GM23338 (cell line): ENCODE results near the gene EFR3B.

Experiments
- CREB1 ChIP-seq: fragments of 250-450 bp; sonication (Bioruptor Pico); IDR thresholded peaks from 2 replicates; pipeline ENCODE4 v1.5.0; 2020; ENCODE audit warnings: low read depth, mild to moderate bottlenecking, moderate library complexity
- EZH2 ChIP-seq: fragments of 200-600 bp; sonication (generic); IDR thresholded peaks from one replicate; pipeline ENCODE4 v1.8.0; 2017; ENCODE audit warnings: antibody characterized with exemption, mild to moderate bottlenecking, low read depth; ENCODE audit not compliant: unreplicated experiment
- EZH2phosphoT487 ChIP-seq: fragments of 200-600 bp; sonication (generic); IDR thresholded peaks from one replicate; pipeline ENCODE4 v1.8.1; 2018; ENCODE audit warnings: antibody characterized with exemption; ENCODE audit not compliant: unreplicated experiment
- JUNB ChIP-seq: IDR thresholded peaks from one replicate; pipeline ENCODE4 v1.6.1; 2016; ENCODE audit warnings: antibody characterized with exemption; ENCODE audit not compliant: unreplicated experiment
- POLR2AphosphoS5 ChIP-seq: IDR thresholded peaks from 2 replicates; pipeline ENCODE4 v1.6.1; 2016; ENCODE audit warnings: antibody characterized with exemption, low read depth
- STAT1 ChIP-seq: IDR thresholded peaks from one replicate; pipeline ENCODE4 v1.6.1; 2016; ENCODE audit warnings: antibody characterized with exemption; ENCODE audit not compliant: unreplicated experiment
- TF ChIP-seq, protein P1 (sequence below), 2 experiments: fragments of 200-600 bp in 1 of 2; sonication (generic) in 1 of 2; conservative IDR thresholded peaks; 2 replicates each; pipeline versions ENCODE4 v1.5.1 to v1.6.1; 2016 to 2017; ENCODE audit warnings: antibody characterized with exemption in 2 of 2, low read depth in 2 of 2, mild to moderate bottlenecking in 2 of 2, moderate library complexity in 1 of 2
- TF ChIP-seq, protein P2 (sequence below): IDR thresholded peaks from one replicate; pipeline ENCODE4 v1.6.1; 2018; ENCODE audit warnings: antibody characterized with exemption; ENCODE audit not compliant: unreplicated experiment
- TF ChIP-seq, protein P3 (sequence below): IDR thresholded peaks from 2 replicates; pipeline ENCODE4 v1.6.1; 2016; ENCODE audit warnings: antibody characterized with exemption

GRCh38 chr2:25054720-25055119, 12.8 kb downstream of the EFR3B start:
- TF ChIP-seq EZH2phosphoT487, result no peak
- TF ChIP-seq EZH2, result no peak
- TF ChIP-seq, protein P1, sequence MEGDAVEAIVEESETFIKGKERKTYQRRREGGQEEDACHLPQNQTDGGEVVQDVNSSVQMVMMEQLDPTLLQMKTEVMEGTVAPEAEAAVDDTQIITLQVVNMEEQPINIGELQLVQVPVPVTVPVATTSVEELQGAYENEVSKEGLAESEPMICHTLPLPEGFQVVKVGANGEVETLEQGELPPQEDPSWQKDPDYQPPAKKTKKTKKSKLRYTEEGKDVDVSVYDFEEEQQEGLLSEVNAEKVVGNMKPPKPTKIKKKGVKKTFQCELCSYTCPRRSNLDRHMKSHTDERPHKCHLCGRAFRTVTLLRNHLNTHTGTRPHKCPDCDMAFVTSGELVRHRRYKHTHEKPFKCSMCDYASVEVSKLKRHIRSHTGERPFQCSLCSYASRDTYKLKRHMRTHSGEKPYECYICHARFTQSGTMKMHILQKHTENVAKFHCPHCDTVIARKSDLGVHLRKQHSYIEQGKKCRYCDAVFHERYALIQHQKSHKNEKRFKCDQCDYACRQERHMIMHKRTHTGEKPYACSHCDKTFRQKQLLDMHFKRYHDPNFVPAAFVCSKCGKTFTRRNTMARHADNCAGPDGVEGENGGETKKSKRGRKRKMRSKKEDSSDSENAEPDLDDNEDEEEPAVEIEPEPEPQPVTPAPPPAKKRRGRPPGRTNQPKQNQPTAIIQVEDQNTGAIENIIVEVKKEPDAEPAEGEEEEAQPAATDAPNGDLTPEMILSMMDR (conservative IDR thresholded peaks at IDR 0.05; ENCODE audit: low read depth in 2 of 2), result peak in 1 of 2 experiments; percentile 18; a peak in 1 of 4 replicates
- no peak for TF ChIP-seq POLR2AphosphoS5
- TF ChIP-seq CREB1, result no peak
- TF ChIP-seq, protein P2, sequence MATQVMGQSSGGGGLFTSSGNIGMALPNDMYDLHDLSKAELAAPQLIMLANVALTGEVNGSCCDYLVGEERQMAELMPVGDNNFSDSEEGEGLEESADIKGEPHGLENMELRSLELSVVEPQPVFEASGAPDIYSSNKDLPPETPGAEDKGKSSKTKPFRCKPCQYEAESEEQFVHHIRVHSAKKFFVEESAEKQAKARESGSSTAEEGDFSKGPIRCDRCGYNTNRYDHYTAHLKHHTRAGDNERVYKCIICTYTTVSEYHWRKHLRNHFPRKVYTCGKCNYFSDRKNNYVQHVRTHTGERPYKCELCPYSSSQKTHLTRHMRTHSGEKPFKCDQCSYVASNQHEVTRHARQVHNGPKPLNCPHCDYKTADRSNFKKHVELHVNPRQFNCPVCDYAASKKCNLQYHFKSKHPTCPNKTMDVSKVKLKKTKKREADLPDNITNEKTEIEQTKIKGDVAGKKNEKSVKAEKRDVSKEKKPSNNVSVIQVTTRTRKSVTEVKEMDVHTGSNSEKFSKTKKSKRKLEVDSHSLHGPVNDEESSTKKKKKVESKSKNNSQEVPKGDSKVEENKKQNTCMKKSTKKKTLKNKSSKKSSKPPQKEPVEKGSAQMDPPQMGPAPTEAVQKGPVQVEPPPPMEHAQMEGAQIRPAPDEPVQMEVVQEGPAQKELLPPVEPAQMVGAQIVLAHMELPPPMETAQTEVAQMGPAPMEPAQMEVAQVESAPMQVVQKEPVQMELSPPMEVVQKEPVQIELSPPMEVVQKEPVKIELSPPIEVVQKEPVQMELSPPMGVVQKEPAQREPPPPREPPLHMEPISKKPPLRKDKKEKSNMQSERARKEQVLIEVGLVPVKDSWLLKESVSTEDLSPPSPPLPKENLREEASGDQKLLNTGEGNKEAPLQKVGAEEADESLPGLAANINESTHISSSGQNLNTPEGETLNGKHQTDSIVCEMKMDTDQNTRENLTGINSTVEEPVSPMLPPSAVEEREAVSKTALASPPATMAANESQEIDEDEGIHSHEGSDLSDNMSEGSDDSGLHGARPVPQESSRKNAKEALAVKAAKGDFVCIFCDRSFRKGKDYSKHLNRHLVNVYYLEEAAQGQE, result no peak
- TF ChIP-seq, protein P3, sequence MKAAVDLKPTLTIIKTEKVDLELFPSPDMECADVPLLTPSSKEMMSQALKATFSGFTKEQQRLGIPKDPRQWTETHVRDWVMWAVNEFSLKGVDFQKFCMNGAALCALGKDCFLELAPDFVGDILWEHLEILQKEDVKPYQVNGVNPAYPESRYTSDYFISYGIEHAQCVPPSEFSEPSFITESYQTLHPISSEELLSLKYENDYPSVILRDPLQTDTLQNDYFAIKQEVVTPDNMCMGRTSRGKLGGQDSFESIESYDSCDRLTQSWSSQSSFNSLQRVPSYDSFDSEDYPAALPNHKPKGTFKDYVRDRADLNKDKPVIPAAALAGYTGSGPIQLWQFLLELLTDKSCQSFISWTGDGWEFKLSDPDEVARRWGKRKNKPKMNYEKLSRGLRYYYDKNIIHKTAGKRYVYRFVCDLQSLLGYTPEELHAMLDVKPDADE, result no peak
- TF ChIP-seq STAT1, result no peak
- no peak for TF ChIP-seq JUNB
